Subcutaneous abdominal adipose tissue (tissue), 5 donors: Measurements from ENCODE around the gene PPP6R3.
A peak's percentile ranks its signal among the peaks of the same experiment; 100 is the strongest.

Experiments used
- H3K27ac ChIP-seq: one replicate; pipeline ENCODE4 v1.7.0; 2013; ENCODE audit warnings: low read depth, mild to moderate bottlenecking, inconsistent platforms, low read length, moderate library complexity
- H3K27me3 ChIP-seq, 5 donors: one replicate each; pipeline ENCODE4 v1.7.0; 2013; ENCODE audit warnings: low read length in 5 of 5, inconsistent platforms in 1 of 5; ENCODE audit not compliant: control insufficient read depth in 5 of 5, insufficient read depth in 4 of 5
- H3K36me3 ChIP-seq, 5 donors: one replicate each; pipeline ENCODE4 v1.7.0; 2013; ENCODE audit warnings: low read length in 5 of 5; ENCODE audit not compliant: control insufficient read depth in 5 of 5, insufficient read depth in 5 of 5
- H3K4me1 ChIP-seq, 5 donors: one replicate each; pipeline ENCODE4 v1.7.0; 2013; ENCODE audit warnings: low read length in 5 of 5, mild to moderate bottlenecking in 3 of 5, moderate library complexity in 1 of 5; ENCODE audit not compliant: control insufficient read depth in 5 of 5, insufficient read depth in 5 of 5
- H3K4me3 ChIP-seq, 5 donors: one replicate each; pipeline ENCODE4 v1.7.0; 2013; ENCODE audit warnings: low read length in 5 of 5, low read depth in 1 of 5
- H3K9ac ChIP-seq, 5 donors: one replicate each; pipeline ENCODE4 v1.7.0; 2013; ENCODE audit warnings: low read length in 5 of 5, mild to moderate bottlenecking in 4 of 5, moderate library complexity in 3 of 5
- H3K9me3 ChIP-seq, 5 donors: one replicate each; pipeline ENCODE4 v1.7.0; 2013; ENCODE audit warnings: low read length in 5 of 5; ENCODE audit not compliant: control insufficient read depth in 5 of 5
- donor health status: healthy.
- donor health status: healthy.
- donor health status: healthy.
- donor health status: healthy.
- donor health status: healthy.

The PPP6R3 gene

DNA sequence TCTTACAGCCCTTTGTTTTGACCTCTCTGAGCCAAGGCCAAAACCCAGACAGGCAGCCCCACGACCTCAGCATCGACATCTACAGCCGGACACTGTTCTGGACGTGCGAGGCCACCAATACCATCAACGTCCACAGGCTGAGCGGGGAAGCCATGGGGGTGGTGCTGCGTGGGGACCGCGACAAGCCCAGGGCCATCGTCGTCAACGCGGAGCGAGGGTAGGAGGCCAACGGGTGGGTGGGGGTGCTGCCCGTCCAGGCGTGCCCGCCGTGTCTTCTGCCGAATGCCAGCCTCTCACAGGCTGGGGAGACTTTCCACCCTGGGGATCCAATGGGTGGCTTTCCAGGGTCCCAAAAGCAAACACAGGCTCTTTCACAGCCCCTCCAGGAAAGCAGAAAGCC, 37.1 kb upstream of the PPP6R3 start:
- Histone ChIP-seq H3K27me3 (no peaks in the 10 kb centered on the region), H3K9me3 (no peaks in the 10 kb centered on the region), H3K4me3 (no peak overlapping the region), H3K9ac (no peak overlapping the region), H3K27ac (no peak overlapping the region), H3K36me3 (peaks cover 0 to 84% (median 75%) of the 10 kb centered on the region in 5 donors), H3K4me1 (no peaks in the 10 kb centered on the region)

- Histone ChIP-seq H3K27me3 (no peaks in the 10 kb centered on the region), H3K27ac (no peak overlapping the region), H3K4me1 (no peaks in the 10 kb centered on the region), H3K36me3 (peaks cover 0 to 82% (median 73%) of the 10 kb centered on the region in 5 donors), H3K4me3 (no peak overlapping the region), H3K9ac (no peak overlapping the region), H3K9me3 (peaks cover 0 to 3% (median 3%) of the 10 kb centered on the region in 5 donors)
Observed at GRCh38 chr11:68424101-68424632, 36.4 kb upstream of the PPP6R3 start.

- Histone ChIP-seq H3K4me1 (no peaks in the 10 kb centered on the region), H3K9me3 (peaks cover 6 to 12% (median 10%) of the 10 kb centered on the region in 5 donors), H3K36me3 (peaks cover 4 to 82% (median 77%) of the 10 kb centered on the region in 5 donors), H3K9ac (no peak overlapping the region), H3K27me3 (no peaks in the 10 kb centered on the region), H3K4me3 (no peak overlapping the region), H3K27ac (no peak overlapping the region)
Observed at GRCh38 chr11:68424981-68425865, 35.3 kb upstream of the PPP6R3 start.

GRCh38 chr11:68425866-68426380, 34.6 kb upstream of the PPP6R3 start:
- no peaks in the 10 kb centered on the region for H3K4me1 ChIP-seq
- H3K9me3 ChIP-seq: peaks cover 6 to 12% (median 10%) of the 10 kb centered on the region in 5 donors
- no peaks in the 10 kb centered on the region for H3K27me3 ChIP-seq
- H3K9ac ChIP-seq: no peak overlapping the region
- peaks cover 6 to 85% (median 83%) of the 10 kb centered on the region in 5 donors for H3K36me3 ChIP-seq
- H3K4me3 ChIP-seq: no peak overlapping the region
- no peak overlapping the region for H3K27ac ChIP-seq

- Histone ChIP-seq H3K9ac (no peak overlapping the region), H3K9me3 (peaks cover 6 to 12% (median 10%) of the 10 kb centered on the region in 5 donors), H3K4me3 (peak overlapping the region in 1 of 5 donors; percentile 26), H3K4me1 (no peaks in the 10 kb centered on the region), H3K36me3 (peaks cover 6 to 90% (median 86%) of the 10 kb centered on the region in 5 donors), H3K27ac (no peak overlapping the region), H3K27me3 (no peaks in the 10 kb centered on the region)
Observed at GRCh38 chr11:68429661-68430060, 30.9 kb upstream of the PPP6R3 start.

DNA sequence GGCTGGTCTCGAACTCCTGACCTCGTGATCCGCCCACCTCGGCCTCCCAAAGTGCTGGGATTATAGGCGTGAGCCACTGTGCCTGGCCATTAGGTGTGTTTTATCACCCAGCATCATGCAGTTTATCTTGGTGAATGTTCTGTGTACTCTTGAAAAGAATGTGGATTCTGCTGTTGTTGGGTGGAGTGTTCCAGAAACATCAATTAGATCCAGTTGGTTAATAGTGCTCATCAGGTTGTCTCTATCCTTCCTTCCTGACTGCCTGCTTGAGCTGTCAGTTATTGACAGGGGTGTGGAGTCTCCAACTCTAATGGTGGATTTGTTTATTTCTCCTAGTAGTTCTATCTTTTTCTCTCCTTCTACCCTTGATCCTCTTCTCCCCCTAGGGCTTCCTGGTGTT, 30.2 kb upstream of the PPP6R3 start:
- peaks cover 6 to 90% (median 86%) of the 10 kb centered on the region in 5 donors for H3K36me3 ChIP-seq
- no peak overlapping the region for H3K4me3 ChIP-seq
- no peak overlapping the region for H3K27ac ChIP-seq

GRCh38 chr11:68430801-68431200, 29.8 kb upstream of the PPP6R3 start:
- H3K4me3 ChIP-seq: no peak overlapping the region
- no peak overlapping the region for H3K27ac ChIP-seq
- H3K36me3 ChIP-seq: peaks cover 6 to 88% (median 84%) of the 10 kb centered on the region in 5 donors
- H3K9ac ChIP-seq: no peak overlapping the region
- H3K9me3 ChIP-seq: peaks cover 6 to 12% (median 10%) of the 10 kb centered on the region in 5 donors
- H3K4me1 ChIP-seq: no peaks in the 10 kb centered on the region
- H3K27me3 ChIP-seq: no peaks in the 10 kb centered on the region

More for the DNA sequence above, 30.2 kb upstream of the PPP6R3 start:
- Histone ChIP-seq H3K9me3 (peaks cover 6 to 12% (median 10%) of the 10 kb centered on the region in 5 donors), H3K9ac (no peak overlapping the region), H3K4me1 (no peaks in the 10 kb centered on the region), H3K27me3 (no peaks in the 10 kb centered on the region)

DNA sequence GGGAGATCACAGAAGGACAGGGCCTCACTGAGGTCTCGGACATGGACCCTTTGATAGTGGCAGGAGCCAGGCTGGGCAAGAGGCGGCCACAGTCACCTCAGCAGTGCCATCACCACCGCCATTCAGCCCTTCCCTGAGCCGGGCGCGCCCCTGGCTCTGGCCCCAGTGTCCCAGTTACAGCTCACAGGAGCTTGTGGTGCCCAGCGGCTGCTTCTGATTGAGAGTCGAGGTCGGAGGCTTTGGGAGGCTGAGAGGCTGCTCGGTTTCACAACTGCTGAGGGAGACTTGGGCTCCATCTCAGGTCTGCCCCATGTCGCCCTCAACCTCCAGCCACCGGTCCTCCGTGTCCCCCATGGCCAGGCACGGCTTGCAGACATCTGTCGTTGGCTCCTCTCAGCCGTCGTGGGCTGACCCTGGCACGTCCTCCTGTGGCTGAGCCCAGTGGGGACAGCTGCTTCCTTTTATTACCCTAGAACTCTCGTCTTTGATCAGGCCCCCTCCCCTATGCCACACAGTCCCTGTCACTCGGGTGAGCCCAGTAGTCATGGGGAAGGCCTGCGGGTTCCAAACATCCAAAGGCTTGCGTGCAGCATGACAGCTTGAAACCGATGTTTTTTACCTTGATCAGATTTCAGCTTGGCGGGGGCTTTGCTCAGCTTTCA, 28.4 kb upstream of the PPP6R3 start:
- Histone ChIP-seq H3K9me3 (peaks cover 6 to 12% (median 10%) of the 10 kb centered on the region in 5 donors), H3K27me3 (no peaks in the 10 kb centered on the region), H3K27ac (no peak overlapping the region), H3K4me3 (no peak overlapping the region), H3K9ac (no peak overlapping the region), H3K4me1 (peaks cover 0 to 9% (median 5%) of the 10 kb centered on the region in 5 donors), H3K36me3 (peaks cover 6 to 88% (median 83%) of the 10 kb centered on the region in 5 donors)

DNA sequence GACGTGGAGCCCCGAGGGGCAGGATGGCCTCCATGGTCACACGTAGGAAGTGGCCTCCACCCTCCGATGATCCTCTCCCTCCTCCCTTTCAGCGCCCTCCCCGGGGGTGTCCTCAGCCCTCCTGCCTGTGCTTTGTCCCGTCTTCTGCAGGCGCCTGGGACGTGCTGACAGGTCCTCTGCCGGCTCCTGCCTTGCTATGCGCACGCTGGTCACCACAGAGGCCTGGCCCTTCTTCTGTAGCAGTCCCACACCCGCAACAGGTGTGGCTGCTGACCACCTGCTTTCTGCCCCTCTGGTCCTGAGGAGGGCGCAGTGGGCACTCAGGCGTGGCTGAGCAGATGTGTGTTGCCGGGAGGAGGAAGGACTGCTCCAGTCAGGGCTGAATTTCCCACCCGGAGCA, 27.7 kb upstream of the PPP6R3 start:
- Histone ChIP-seq H3K4me3 (no peak overlapping the region), H3K9ac (no peak overlapping the region), H3K9me3 (peaks cover 6 to 12% (median 10%) of the 10 kb centered on the region in 5 donors), H3K27me3 (no peaks in the 10 kb centered on the region), H3K36me3 (peaks cover 6 to 91% (median 84%) of the 10 kb centered on the region in 5 donors), H3K4me1 (peaks cover 3 to 17% (median 13%) of the 10 kb centered on the region in 5 donors), H3K27ac (no peak overlapping the region)
